Ishikawa (cell line): ENCODE results near the gene FGD5.

ENCODE experiments used
- FOXM1 ChIP-seq: IDR thresholded peaks from 2 replicates; pipeline ENCODE4 v1.6.1; 2012; ENCODE audit warnings: low read depth, borderline replicate concordance
- RAD21 ChIP-seq: IDR thresholded peaks from 2 replicates; pipeline ENCODE4 v1.6.1; 2012; ENCODE audit warnings: low read depth
- TEAD4 ChIP-seq: IDR thresholded peaks from 2 replicates; pipeline ENCODE4 v1.6.1; 2012
- ZBTB7A ChIP-seq: IDR thresholded peaks from 2 replicates; pipeline ENCODE4 v1.6.1; 2012; ENCODE audit warnings: low read depth
- TF ChIP-seq, protein P1 (sequence below): IDR thresholded peaks from 2 replicates; pipeline ENCODE4 v1.6.1; 2012
- TF ChIP-seq, protein P2 (sequence below): IDR thresholded peaks from 2 replicates; pipeline ENCODE4 v1.6.1; 2012; ENCODE audit warnings: low read depth, mild to moderate bottlenecking
- TF ChIP-seq, protein P3 (sequence below): IDR thresholded peaks from 2 replicates; pipeline ENCODE4 v1.6.1; 2012

DNA sequence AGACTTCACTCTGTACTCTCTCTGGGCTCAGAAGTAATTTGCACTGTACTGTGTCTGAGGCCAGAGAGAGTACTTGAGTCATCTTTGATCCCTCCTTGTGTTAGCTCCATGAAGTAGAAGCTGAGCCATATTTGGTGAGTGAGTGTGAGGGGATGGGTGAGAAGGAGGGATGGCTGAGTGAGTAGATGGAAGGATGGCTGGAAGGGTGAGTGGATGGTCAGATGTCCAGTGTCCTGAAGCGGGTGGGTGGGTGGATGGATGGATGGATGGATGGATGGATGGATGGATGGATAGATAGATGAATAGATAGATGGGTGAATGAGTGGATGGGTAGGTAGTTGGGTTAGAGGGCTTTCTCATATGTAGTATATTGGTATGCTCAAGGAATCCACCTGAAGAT, 39.3 kb downstream of the FGD5 start:
- TF ChIP-seq TEAD4 (no peak), FOXM1 (no peak), ZBTB7A (no peak), RAD21 (no peak)
- TF ChIP-seq, protein P1, sequence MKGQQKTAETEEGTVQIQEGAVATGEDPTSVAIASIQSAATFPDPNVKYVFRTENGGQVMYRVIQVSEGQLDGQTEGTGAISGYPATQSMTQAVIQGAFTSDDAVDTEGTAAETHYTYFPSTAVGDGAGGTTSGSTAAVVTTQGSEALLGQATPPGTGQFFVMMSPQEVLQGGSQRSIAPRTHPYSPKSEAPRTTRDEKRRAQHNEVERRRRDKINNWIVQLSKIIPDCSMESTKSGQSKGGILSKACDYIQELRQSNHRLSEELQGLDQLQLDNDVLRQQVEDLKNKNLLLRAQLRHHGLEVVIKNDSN: no peak
- TF ChIP-seq, protein P2, sequence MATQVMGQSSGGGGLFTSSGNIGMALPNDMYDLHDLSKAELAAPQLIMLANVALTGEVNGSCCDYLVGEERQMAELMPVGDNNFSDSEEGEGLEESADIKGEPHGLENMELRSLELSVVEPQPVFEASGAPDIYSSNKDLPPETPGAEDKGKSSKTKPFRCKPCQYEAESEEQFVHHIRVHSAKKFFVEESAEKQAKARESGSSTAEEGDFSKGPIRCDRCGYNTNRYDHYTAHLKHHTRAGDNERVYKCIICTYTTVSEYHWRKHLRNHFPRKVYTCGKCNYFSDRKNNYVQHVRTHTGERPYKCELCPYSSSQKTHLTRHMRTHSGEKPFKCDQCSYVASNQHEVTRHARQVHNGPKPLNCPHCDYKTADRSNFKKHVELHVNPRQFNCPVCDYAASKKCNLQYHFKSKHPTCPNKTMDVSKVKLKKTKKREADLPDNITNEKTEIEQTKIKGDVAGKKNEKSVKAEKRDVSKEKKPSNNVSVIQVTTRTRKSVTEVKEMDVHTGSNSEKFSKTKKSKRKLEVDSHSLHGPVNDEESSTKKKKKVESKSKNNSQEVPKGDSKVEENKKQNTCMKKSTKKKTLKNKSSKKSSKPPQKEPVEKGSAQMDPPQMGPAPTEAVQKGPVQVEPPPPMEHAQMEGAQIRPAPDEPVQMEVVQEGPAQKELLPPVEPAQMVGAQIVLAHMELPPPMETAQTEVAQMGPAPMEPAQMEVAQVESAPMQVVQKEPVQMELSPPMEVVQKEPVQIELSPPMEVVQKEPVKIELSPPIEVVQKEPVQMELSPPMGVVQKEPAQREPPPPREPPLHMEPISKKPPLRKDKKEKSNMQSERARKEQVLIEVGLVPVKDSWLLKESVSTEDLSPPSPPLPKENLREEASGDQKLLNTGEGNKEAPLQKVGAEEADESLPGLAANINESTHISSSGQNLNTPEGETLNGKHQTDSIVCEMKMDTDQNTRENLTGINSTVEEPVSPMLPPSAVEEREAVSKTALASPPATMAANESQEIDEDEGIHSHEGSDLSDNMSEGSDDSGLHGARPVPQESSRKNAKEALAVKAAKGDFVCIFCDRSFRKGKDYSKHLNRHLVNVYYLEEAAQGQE: no peak
- TF ChIP-seq, protein P3, sequence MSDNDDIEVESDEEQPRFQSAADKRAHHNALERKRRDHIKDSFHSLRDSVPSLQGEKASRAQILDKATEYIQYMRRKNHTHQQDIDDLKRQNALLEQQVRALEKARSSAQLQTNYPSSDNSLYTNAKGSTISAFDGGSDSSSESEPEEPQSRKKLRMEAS: no peak
